Breast epithelium (tissue), 4 donors: ENCODE results near the gene LARP6. TPM values are rescaled to one million over a fixed set of nuclear protein-coding genes. Genes with fewer than 3 reads are reported as not detected.

Experiments
- DNase-seq, 2 donors: peaks; one replicate each; pipeline ENCODE4 v3.0.0-alpha.2; 2019; ENCODE audit warnings: low spot score in 2 of 2
- H3K27ac ChIP-seq, 2 donors: fragments of 200-600 bp; sonication (generic) in 1 of 2; one replicate each; pipeline ENCODE4 v1.5.1; 2016 to 2019; ENCODE audit warnings: mild to moderate bottlenecking in 1 of 2
- H3K27me3 ChIP-seq, 2 donors: fragments of 200-600 bp; sonication (generic) in 1 of 2; one replicate each; pipeline versions ENCODE4 v1.5.1 to v1.6.0; 2017 to 2019; ENCODE audit warnings: control low read depth in 1 of 2, mild to moderate bottlenecking in 1 of 2
- H3K36me3 ChIP-seq: fragments of 200-600 bp; one replicate; pipeline ENCODE4 v1.5.1; 2019
- H3K4me1 ChIP-seq, 2 donors: fragments of 200-600 bp; sonication (generic); one replicate each; pipeline ENCODE4 v1.5.1; 2016 to 2019; ENCODE audit warnings: control low read depth in 1 of 2
- H3K4me3 ChIP-seq, 3 donors: fragments of 200-600 bp; sonication (generic); 1 replicate in 2 of 3; 2 replicates in 1 of 3; pipeline ENCODE4 v1.5.1; 2016 to 2019; ENCODE audit warnings: mild to moderate bottlenecking in 3 of 3, moderate library complexity in 2 of 3
- H3K9me3 ChIP-seq, 2 donors: fragments of 200-600 bp; sonication (generic) in 1 of 2; one replicate each; pipeline ENCODE4 v1.5.1; 2016 to 2019; ENCODE audit warnings: control low read depth in 1 of 2
- CTCF ChIP-seq, 3 donors: fragments of 450-650 bp; IDR thresholded peaks; one replicate each; pipeline ENCODE4 v1.5.1; 2016 to 2017; ENCODE audit warnings: antibody characterized with exemption in 3 of 3, mild to moderate bottlenecking in 3 of 3, moderate library complexity in 3 of 3
- POLR2A ChIP-seq: fragments of 450-650 bp; IDR thresholded peaks from one replicate; pipeline ENCODE4 v1.6.1; 2016; ENCODE audit warnings: antibody characterized with exemption, mild to moderate bottlenecking, moderate library complexity
- POLR2AphosphoS5 ChIP-seq, 3 donors: sonication (generic); formaldehyde crosslinking; IDR thresholded peaks; one replicate each; pipeline ENCODE4 v1.6.1; 2017; ENCODE audit warnings: antibody characterized with exemption in 3 of 3
- intact Hi-C: fragments of 100-400 bp; cut with DNase I; formaldehyde crosslinking; loops from one replicate; pipeline ENCODE4 v1.15.1; 2023; ENCODE audit warnings: low total_unique reads
- total RNA-seq, 3 donors: library from RNA; depleted of rRNA; stranded (reverse); fragments of >200 nt; gene quantifications; one replicate each; pipeline ENCODE4 v1.1.0, GENCODE V29; 2016

LARP6 gene
- total RNA-seq, 3 donors from 2014 or later: 18.6 to 72.5 (median 40.0) TPM

DNA sequence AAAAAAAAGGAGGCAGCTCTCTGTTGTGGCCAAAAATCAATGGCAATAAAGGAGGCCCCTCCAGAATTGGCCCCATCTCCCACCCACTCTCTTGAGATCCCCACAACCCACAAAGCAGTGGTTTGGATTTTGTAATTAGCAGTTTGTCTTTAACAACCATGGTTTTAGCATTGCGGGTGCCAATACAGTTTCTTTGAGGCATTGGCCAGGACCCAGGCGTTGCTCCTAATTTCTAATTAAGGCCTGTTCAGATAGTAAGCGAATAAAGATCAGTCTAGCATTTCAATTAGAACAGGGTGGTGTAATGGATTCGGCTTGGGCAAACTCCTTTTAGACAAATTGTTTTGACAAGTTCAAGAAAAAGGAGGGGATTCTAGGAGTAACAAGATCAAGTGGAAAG lies 67.0 kb downstream of the LARP6 start:
- no peaks in the 10 kb centered on the region for H3K9me3 ChIP-seq
- no peak for DNase-seq
- no peaks in the 10 kb centered on the region for H3K4me1 ChIP-seq
- no peak overlapping the region for H3K4me3 ChIP-seq
- H3K36me3 ChIP-seq: no peaks in the 10 kb centered on the region
- no peaks in the 10 kb centered on the region for H3K27me3 ChIP-seq
- no peak overlapping the region for H3K27ac ChIP-seq
- intact Hi-C loops: no loop called here
- TF ChIP-seq POLR2AphosphoS5 (IDR thresholded peaks at IDR 0.05) (no peak), POLR2A (no peak), CTCF (IDR thresholded peaks at IDR 0.05) (no peak)

GRCh38 chr15:70783610-70784022 lies 70.3 kb downstream of the LARP6 start:
- H3K4me1 ChIP-seq: no peaks in the 10 kb centered on the region
- H3K4me3 ChIP-seq: no peak overlapping the region
- H3K27ac ChIP-seq: no peak overlapping the region
- no peaks in the 10 kb centered on the region for H3K36me3 ChIP-seq
- no peaks in the 10 kb centered on the region for H3K9me3 ChIP-seq
- intact Hi-C loops: no loop called here
- no peaks in the 10 kb centered on the region for H3K27me3 ChIP-seq
- DNase-seq: no peak
- TF ChIP-seq POLR2A (no peak), CTCF (IDR thresholded peaks at IDR 0.05) (no peak), POLR2AphosphoS5 (IDR thresholded peaks at IDR 0.05) (no peak)

DNA sequence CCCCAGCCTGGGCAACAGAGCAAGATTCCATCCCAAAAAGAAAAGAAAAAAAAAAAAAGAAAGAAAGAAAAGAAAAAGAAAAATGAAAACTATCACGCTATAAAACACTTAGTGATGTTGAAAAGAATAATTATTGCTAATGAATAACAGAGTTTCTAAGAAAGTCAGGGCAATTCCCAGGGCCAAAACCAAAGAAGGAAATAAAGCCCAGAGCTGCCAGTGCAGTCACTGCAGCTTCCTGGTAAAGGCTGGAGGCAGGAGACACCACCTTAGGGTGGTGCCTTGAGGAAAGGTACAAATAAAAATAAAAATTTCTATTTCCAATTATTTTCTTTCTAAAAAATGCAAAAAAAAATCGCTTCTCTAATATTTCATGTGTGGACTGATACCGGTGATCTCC lies 70.9 kb downstream of the LARP6 start:
- TF ChIP-seq POLR2A (no peak), CTCF (IDR thresholded peaks at IDR 0.05) (no peak), POLR2AphosphoS5 (IDR thresholded peaks at IDR 0.05) (no peak)

DNA sequence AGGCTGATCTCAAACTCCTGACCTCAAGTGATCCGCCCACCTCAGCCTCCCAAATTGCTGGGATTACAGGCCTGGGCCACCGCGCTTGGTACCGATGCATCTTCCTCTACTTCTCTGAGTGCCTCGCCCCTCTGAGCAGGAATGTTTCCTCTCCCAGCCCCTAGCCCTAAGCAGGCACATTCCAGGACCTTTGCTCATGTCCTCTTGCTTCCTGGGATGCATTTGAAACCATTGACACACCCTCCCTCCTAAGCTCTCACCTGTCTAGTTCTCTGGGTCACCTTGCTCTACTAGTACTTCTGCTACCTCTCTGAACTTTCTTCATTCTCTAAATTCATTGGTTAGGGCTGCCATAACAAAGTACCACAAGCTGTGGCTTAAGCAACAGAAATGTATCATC lies 72.7 kb downstream of the LARP6 start:
- H3K4me3 ChIP-seq: no peak overlapping the region
- no peaks in the 10 kb centered on the region for H3K36me3 ChIP-seq
- TF ChIP-seq POLR2A (no peak), POLR2AphosphoS5 (IDR thresholded peaks at IDR 0.05) (no peak), CTCF (IDR thresholded peaks at IDR 0.05) (no peak)
- H3K4me1 ChIP-seq: no peaks in the 10 kb centered on the region
- intact Hi-C loops: no loop called here
- no peaks in the 10 kb centered on the region for H3K27me3 ChIP-seq
- H3K9me3 ChIP-seq: no peaks in the 10 kb centered on the region
- no peak overlapping the region for H3K27ac ChIP-seq
- no peak for DNase-seq

More for the DNA sequence above, 70.9 kb downstream of the LARP6 start:
- no peaks in the 10 kb centered on the region for H3K4me1 ChIP-seq
- no peak overlapping the region for H3K27ac ChIP-seq
- H3K9me3 ChIP-seq: no peaks in the 10 kb centered on the region
- H3K27me3 ChIP-seq: no peaks in the 10 kb centered on the region
- H3K36me3 ChIP-seq: no peaks in the 10 kb centered on the region
- intact Hi-C loops: no loop called here
- no peak overlapping the region for H3K4me3 ChIP-seq
- DNase-seq: no peak

Other genes with a start within 250 kb of the LARP6 start
- 100 to 1,000 TPM in 1 of 3 donors, 10 to 100 TPM in 2; 68.5 to 144 (median 71.7) TPM for gene UACA, start 90.6 kb downstream of the LARP6 start, total RNA-seq
- gene THAP10, start 38.3 kb upstream of the LARP6 start, total RNA-seq: 1 to 10 TPM; 1.8 to 5.9 (median 5.1) TPM
- gene LRRC49, start 38.7 kb upstream of the LARP6 start, total RNA-seq: 10 to 100 TPM in 1 of 3 donors, 1 to 10 TPM in 2; 6.7 to 13.3 (median 9.5) TPM